ENCODE measurements around the gene PNMA8A. TPM values are rescaled to one million over a fixed set of nuclear protein-coding genes. Genes with fewer than 3 reads are reported as not detected.

The PNMA8A gene
- total RNA-seq, 2 experiments from 2014 or later = not detected

GRCh38 chr19:46488551-46488950 is 17.2 kb upstream of the PNMA8A start:
- DNase-seq = no peak
- peaks cover 70% of the 10 kb centered on the region for H3K27me3 Mint-ChIP-seq

GRCh38 chr19:46487802-46488445 is 16.6 kb upstream of the PNMA8A start:
- Mint-ChIP-seq H3K4me3 (no peak overlapping the region), H3K36me3 (ENCODE audit: low read depth) (no peaks in the 10 kb centered on the region), H3K4me1 (peaks cover 4% of the 10 kb centered on the region), H3K27ac (no peak overlapping the region), H3K9me3 (no peaks in the 10 kb centered on the region), H3K27me3 (peaks cover 68% of the 10 kb centered on the region)
- CTCF ChIA-PET = interaction anchor here (0.5 to 2.0 kb wide), 7 partner anchors 85 to 207 kb away, joined by 3 to 7 read pairs (median 5); partner anchors contain the start of gene PTGIR
- peak; percentile 75 for DNase-seq
- POLR2A ChIA-PET = interaction anchor here (0.8 kb wide), 1 partner anchor 61 kb away, joined by 3 read pairs; no protein-coding TSS in a partner anchor

More at GRCh38 chr19:46488551-46488950, 17.2 kb upstream of the PNMA8A start:
- CTCF ChIA-PET = interaction anchor here (1.8 to 2.0 kb wide), 4 partner anchors 86 to 93 kb away, joined by 4 to 6 read pairs (median 6); no protein-coding TSS in a partner anchor
- POLR2A ChIA-PET = no interaction called here
- H3K27ac Mint-ChIP-seq = no peak overlapping the region
- no peak overlapping the region for H3K4me3 Mint-ChIP-seq
- H3K9me3 Mint-ChIP-seq = no peaks in the 10 kb centered on the region
- H3K4me1 Mint-ChIP-seq = peaks cover 4% of the 10 kb centered on the region
- no peaks in the 10 kb centered on the region for H3K36me3 Mint-ChIP-seq (ENCODE audit: low read depth)

- CTCF ChIA-PET = interaction anchor here (0.5 to 2.0 kb wide), 6 partner anchors 82 to 206 kb away, joined by 3 to 7 read pairs (median 6); partner anchors contain the start of gene PTGIR
- peaks cover 71% of the 10 kb centered on the region for H3K27me3 Mint-ChIP-seq
These were observed 15.9 kb upstream of the PNMA8A start for GRCh38 chr19:46487178-46487801.

GRCh38 chr19:46486358-46486757 is 15.0 kb upstream of the PNMA8A start:
- no peak overlapping the region for H3K4me3 Mint-ChIP-seq
- no peaks in the 10 kb centered on the region for H3K9me3 Mint-ChIP-seq
- POLR2A ChIA-PET = no interaction called here
- DNase-seq = no peak
- CTCF ChIA-PET = no interaction called here
- peaks cover 69% of the 10 kb centered on the region for H3K27me3 Mint-ChIP-seq
- H3K27ac Mint-ChIP-seq = no peak overlapping the region
- H3K4me1 Mint-ChIP-seq = peaks cover 2% of the 10 kb centered on the region
- no peaks in the 10 kb centered on the region for H3K36me3 Mint-ChIP-seq (ENCODE audit: low read depth)

More at GRCh38 chr19:46487178-46487801, 15.9 kb upstream of the PNMA8A start:
- Mint-ChIP-seq H3K27ac (no peak overlapping the region), H3K36me3 (ENCODE audit: low read depth) (no peaks in the 10 kb centered on the region), H3K4me1 (peaks cover 4% of the 10 kb centered on the region), H3K9me3 (no peaks in the 10 kb centered on the region), H3K4me3 (no peak overlapping the region)
- POLR2A ChIA-PET = interaction anchor here (0.8 kb wide), 1 partner anchor 60 kb away, joined by 3 read pairs; no protein-coding TSS in a partner anchor
- DNase-seq = no peak

- Mint-ChIP-seq H3K4me1 (no peaks in the 10 kb centered on the region), H3K27me3 (peaks cover 58% of the 10 kb centered on the region), H3K4me3 (no peak overlapping the region), H3K36me3 (ENCODE audit: low read depth) (no peaks in the 10 kb centered on the region), H3K27ac (no peak overlapping the region), H3K9me3 (no peaks in the 10 kb centered on the region)
- CTCF ChIA-PET = interaction anchor here (1.0 to 1.6 kb wide), 2 partner anchors 83 to 201 kb away, joined by 3 read pairs; no protein-coding TSS in a partner anchor
- POLR2A ChIA-PET = no interaction called here
- no peak for DNase-seq
These were observed 13.3 kb upstream of the PNMA8A start for GRCh38 chr19:46484656-46485055.

- no peaks in the 10 kb centered on the region for H3K36me3 Mint-ChIP-seq (ENCODE audit: low read depth)
- CTCF ChIA-PET = interaction anchor here (1.1 kb wide), 1 partner anchor 81 kb away, joined by 4 read pairs; no protein-coding TSS in a partner anchor
- POLR2A ChIA-PET = no interaction called here
- no peak overlapping the region for H3K4me3 Mint-ChIP-seq
- DNase-seq = no peak
- peaks cover 1% of the 10 kb centered on the region for H3K4me1 Mint-ChIP-seq
- H3K27ac Mint-ChIP-seq = no peak overlapping the region
- peaks cover 47% of the 10 kb centered on the region for H3K27me3 Mint-ChIP-seq
- H3K9me3 Mint-ChIP-seq = no peaks in the 10 kb centered on the region
These were observed 11.3 kb upstream of the PNMA8A start for GRCh38 chr19:46482631-46483030.

GRCh38 chr19:46481947-46482346 is 10.6 kb upstream of the PNMA8A start:
- H3K4me1 Mint-ChIP-seq = peaks cover 1% of the 10 kb centered on the region
- no peaks in the 10 kb centered on the region for H3K9me3 Mint-ChIP-seq
- ChIA-PET CTCF (no interaction called here), POLR2A (no interaction called here)
- DNase-seq = no peak
- H3K27me3 Mint-ChIP-seq = peaks cover 42% of the 10 kb centered on the region
- no peaks in the 10 kb centered on the region for H3K36me3 Mint-ChIP-seq (ENCODE audit: low read depth)
- no peak overlapping the region for H3K4me3 Mint-ChIP-seq
- no peak overlapping the region for H3K27ac Mint-ChIP-seq

GRCh38 chr19:46481223-46481848 is 10.0 kb upstream of the PNMA8A start:
- ChIA-PET POLR2A (no interaction called here), CTCF (no interaction called here)
- no peak for DNase-seq
- no peaks in the 10 kb centered on the region for H3K9me3 Mint-ChIP-seq
- H3K4me1 Mint-ChIP-seq = peaks cover 1% of the 10 kb centered on the region
- H3K36me3 Mint-ChIP-seq (ENCODE audit: low read depth) = no peaks in the 10 kb centered on the region
- H3K27me3 Mint-ChIP-seq = peaks cover 36% of the 10 kb centered on the region
- no peak overlapping the region for H3K4me3 Mint-ChIP-seq
- no peak overlapping the region for H3K27ac Mint-ChIP-seq

GRCh38 chr19:46480415-46480814 is 9.1 kb upstream of the PNMA8A start:
- Mint-ChIP-seq H3K4me1 (peaks cover 1% of the 10 kb centered on the region), H3K4me3 (no peak overlapping the region), H3K27me3 (peaks cover 33% of the 10 kb centered on the region), H3K9me3 (no peaks in the 10 kb centered on the region), H3K27ac (no peak overlapping the region), H3K36me3 (ENCODE audit: low read depth) (no peaks in the 10 kb centered on the region)
- no peak for DNase-seq
- POLR2A ChIA-PET = no interaction called here
- CTCF ChIA-PET = no interaction called here

GRCh38 chr19:46478356-46478986 is 7.1 kb upstream of the PNMA8A start:
- no peak for DNase-seq
- no peaks in the 10 kb centered on the region for H3K36me3 Mint-ChIP-seq (ENCODE audit: low read depth)
- ChIA-PET POLR2A (no interaction called here), CTCF (interaction anchor here (1.1 kb wide), 1 partner anchor 19 kb away, joined by 3 read pairs; no protein-coding TSS in a partner anchor)
- peaks cover 36% of the 10 kb centered on the region for H3K27me3 Mint-ChIP-seq
- H3K9me3 Mint-ChIP-seq = no peaks in the 10 kb centered on the region
- H3K27ac Mint-ChIP-seq = no peak overlapping the region
- H3K4me3 Mint-ChIP-seq = no peak overlapping the region
- H3K4me1 Mint-ChIP-seq = peaks cover 1% of the 10 kb centered on the region

GRCh38 chr19:46475986-46476385 is 4.6 kb upstream of the PNMA8A start:
- CTCF ChIA-PET = no interaction called here

GRCh38 chr19:46474211-46474610 is 2.8 kb upstream of the PNMA8A start:
- Mint-ChIP-seq H3K9me3 (no peaks in the 10 kb centered on the region), H3K36me3 (ENCODE audit: low read depth) (no peaks in the 10 kb centered on the region), H3K4me3 (no peak overlapping the region), H3K27ac (no peak overlapping the region), H3K4me1 (peaks cover 1% of the 10 kb centered on the region), H3K27me3 (peaks cover 52% of the 10 kb centered on the region)
- no peak for DNase-seq
- POLR2A ChIA-PET = no interaction called here
- CTCF ChIA-PET = no interaction called here

More at GRCh38 chr19:46475986-46476385, 4.6 kb upstream of the PNMA8A start:
- POLR2A ChIA-PET = no interaction called here
- no peaks in the 10 kb centered on the region for H3K36me3 Mint-ChIP-seq (ENCODE audit: low read depth)
- peaks cover 41% of the 10 kb centered on the region for H3K27me3 Mint-ChIP-seq
- DNase-seq = no peak
- no peak overlapping the region for H3K27ac Mint-ChIP-seq
- H3K4me1 Mint-ChIP-seq = peaks cover 1% of the 10 kb centered on the region
- no peaks in the 10 kb centered on the region for H3K9me3 Mint-ChIP-seq
- H3K4me3 Mint-ChIP-seq = no peak overlapping the region

- Mint-ChIP-seq H3K27me3 (peaks cover 53% of the 10 kb centered on the region), H3K9me3 (no peaks in the 10 kb centered on the region), H3K4me1 (no peaks in the 10 kb centered on the region), H3K36me3 (ENCODE audit: low read depth) (no peaks in the 10 kb centered on the region), H3K27ac (no peak overlapping the region), H3K4me3 (no peak overlapping the region)
- ChIA-PET CTCF (no interaction called here), POLR2A (no interaction called here)
- DNase-seq = no peak
These were observed 1.2 kb upstream of the PNMA8A start for GRCh38 chr19:46472592-46472991.

Data from activated CD4-positive, alpha-beta memory T cell treated with anti-CD3 and anti-CD28 coated beads, Interleukin-2, amount 10 ng/mL, durations not matched to agents 7 days and 5 days (primary cell).